ENCODE data around the gene ASZ1.
"Not testable (repeated sequence)": the region's sequence is repeated elsewhere in the genome, so short reads cannot be mapped to it uniquely, and the experiment has no call there.

Gene ASZ1

GRCh38 chr7:117424090-117424829 lies 3.0 kb downstream of the ASZ1 start (continued):
- TF ChIP-seq ZNF335 (tag by site-specific recombination; conservative IDR thresholded peaks at IDR 0.05) (no peak), ZNF704 (tag by site-specific recombination; IDR thresholded peaks at IDR 0.05) (no peak)

GRCh38 chr7:117414591-117414990 lies 12.7 kb downstream of the ASZ1 start:
- H3K4me3 ChIP-seq (ENCODE audit: low read depth, low read length); H3K36me3 ChIP-seq (ENCODE audit: control insufficient read depth in 2 of 2, insufficient read depth in 1 of 2, low read length in 2 of 2); POLR2A ChIA-PET; H3K9me3 ChIP-seq (ENCODE audit: control insufficient read depth, insufficient read depth, low read depth, low read length); H3K4me1 ChIP-seq (ENCODE audit: control insufficient read depth, insufficient read depth, low read length); CTCF ChIA-PET; H3K27ac ChIP-seq (ENCODE audit: extremely low read depth, low read depth, low read length): not testable (repeated sequence)
- 0 out of 2 replicates have a peak, but pooled peaks have one; percentile 52 for TF ChIP-seq ZNF202 (tag by site-specific recombination; IDR thresholded peaks at IDR 0.05; ENCODE audit: borderline replicate concordance)
- TF ChIP-seq, protein P1, sequence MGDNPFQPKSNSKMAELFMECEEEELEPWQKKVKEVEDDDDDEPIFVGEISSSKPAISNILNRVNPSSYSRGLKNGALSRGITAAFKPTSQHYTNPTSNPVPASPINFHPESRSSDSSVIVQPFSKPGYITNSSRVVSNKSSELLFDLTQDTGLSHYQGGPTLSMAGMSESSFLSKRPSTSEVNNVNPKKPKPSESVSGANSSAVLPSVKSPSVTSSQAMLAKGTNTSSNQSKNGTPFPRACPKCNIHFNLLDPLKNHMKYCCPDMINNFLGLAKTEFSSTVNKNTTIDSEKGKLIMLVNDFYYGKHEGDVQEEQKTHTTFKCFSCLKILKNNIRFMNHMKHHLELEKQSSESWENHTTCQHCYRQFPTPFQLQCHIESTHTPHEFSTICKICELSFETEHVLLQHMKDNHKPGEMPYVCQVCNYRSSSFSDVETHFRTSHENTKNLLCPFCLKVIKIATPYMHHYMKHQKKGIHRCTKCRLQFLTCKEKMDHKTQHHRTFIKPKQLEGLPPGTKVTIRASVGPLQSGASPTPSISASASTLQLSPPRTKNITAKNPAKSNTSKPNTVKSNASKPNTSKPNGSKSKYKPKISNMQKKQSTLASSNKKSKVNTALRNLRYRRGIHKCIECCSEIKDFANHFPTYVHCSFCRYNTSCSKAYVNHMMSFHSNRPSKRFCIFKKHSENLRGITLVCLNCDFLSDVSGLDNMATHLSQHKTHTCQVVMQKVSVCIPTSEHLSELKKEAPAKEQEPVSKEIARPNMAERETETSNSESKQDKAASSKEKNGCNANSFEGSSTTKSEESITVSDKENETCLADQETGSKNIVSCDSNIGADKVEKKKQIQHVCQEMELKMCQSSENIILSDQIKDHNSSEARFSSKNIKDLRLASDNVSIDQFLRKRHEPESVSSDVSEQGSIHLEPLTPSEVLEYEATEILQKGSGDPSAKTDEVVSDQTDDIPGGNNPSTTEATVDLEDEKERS (tag by site-specific recombination; IDR thresholded peaks at IDR 0.05) = peak; percentile 88
- peak; percentile 99 for TF ChIP-seq ZNF146 (tag by site-specific recombination; IDR thresholded peaks at IDR 0.05)
- peak; percentile 89 for TF ChIP-seq ZNF580 (tag by site-specific recombination; IDR thresholded peaks at IDR 0.05)

DNA sequence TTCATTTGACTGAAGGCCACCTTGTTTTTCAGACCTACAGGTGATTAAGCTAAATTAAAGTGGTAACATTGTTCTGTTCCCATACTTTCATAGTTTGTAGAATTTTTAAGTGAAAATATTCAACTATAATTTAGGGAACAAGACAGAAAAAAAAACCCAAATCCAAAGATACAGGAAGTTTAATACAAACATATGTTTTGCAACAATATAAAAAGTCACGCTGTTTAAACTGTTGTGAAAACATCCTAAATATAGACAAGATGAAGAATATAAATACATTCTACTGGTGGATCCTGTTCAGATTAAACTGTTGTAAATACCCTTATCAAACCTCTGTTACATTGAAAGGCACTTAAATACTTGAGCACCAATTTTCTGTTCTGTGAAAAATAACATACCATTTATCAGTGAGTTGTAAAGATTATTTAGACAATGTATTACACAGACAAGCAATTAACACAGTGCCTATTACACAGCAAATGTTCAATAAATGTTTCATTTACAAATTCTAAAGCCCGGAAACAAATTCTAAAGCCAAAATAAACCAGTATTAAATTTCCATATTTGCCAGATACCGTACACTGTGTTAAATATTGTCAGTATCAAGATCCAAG lies 14.2 kb downstream of the ASZ1 start:
- no peaks in the 10 kb centered on the region for H3K4me1 ChIP-seq (ENCODE audit: control insufficient read depth, insufficient read depth, low read length)
- H3K27ac ChIP-seq (ENCODE audit: extremely low read depth, low read depth, low read length) = no peak overlapping the region
- ChIA-PET CTCF (interaction anchor here (0.7 kb wide), 1 partner anchor 311 kb away, joined by 4 read pairs; no protein-coding TSS in a partner anchor), POLR2A (no interaction called here)
- no peaks in the 10 kb centered on the region for H3K36me3 ChIP-seq (ENCODE audit: control insufficient read depth in 2 of 2, insufficient read depth in 1 of 2, low read length in 2 of 2)
- H3K4me3 ChIP-seq (ENCODE audit: low read depth, low read length) = no peak overlapping the region
- H3K9me3 ChIP-seq (ENCODE audit: control insufficient read depth, insufficient read depth, low read depth, low read length) = no peaks in the 10 kb centered on the region
- TF ChIP-seq ZNF24 (tag by site-specific recombination; IDR thresholded peaks at IDR 0.05) = no peak
- TF ChIP-seq, protein P2, sequence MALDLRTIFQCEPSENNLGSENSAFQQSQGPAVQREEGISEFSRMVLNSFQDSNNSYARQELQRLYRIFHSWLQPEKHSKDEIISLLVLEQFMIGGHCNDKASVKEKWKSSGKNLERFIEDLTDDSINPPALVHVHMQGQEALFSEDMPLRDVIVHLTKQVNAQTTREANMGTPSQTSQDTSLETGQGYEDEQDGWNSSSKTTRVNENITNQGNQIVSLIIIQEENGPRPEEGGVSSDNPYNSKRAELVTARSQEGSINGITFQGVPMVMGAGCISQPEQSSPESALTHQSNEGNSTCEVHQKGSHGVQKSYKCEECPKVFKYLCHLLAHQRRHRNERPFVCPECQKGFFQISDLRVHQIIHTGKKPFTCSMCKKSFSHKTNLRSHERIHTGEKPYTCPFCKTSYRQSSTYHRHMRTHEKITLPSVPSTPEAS (tag by site-specific recombination; IDR thresholded peaks at IDR 0.05) = no peak
- no peak for TF ChIP-seq ZNF837 (tag by site-specific recombination; IDR thresholded peaks at IDR 0.05)
- TF ChIP-seq PRDM6 (tag by site-specific recombination; IDR thresholded peaks at IDR 0.05) = peak; percentile 84
- no peak for TF ChIP-seq ZNF76 (tag by site-specific recombination; IDR thresholded peaks at IDR 0.05; ENCODE audit: borderline replicate concordance, low read depth)
- no peak for TF ChIP-seq ZBTB8A (tag by site-specific recombination; IDR thresholded peaks at IDR 0.05)
- TF ChIP-seq KLF16 (tag by site-specific recombination; IDR thresholded peaks at IDR 0.05) = 0 out of 2 replicates have a peak, but pooled peaks have one; percentile 34
- TF ChIP-seq ZNF768 (tag by site-specific recombination; IDR thresholded peaks at IDR 0.05) = no peak
- TF ChIP-seq ZXDB (tag by site-specific recombination; IDR thresholded peaks at IDR 0.05) = peak; percentile 77
- no peak for TF ChIP-seq ZNF302 (tag by site-specific recombination; IDR thresholded peaks at IDR 0.05; ENCODE audit: low read depth)
- peak; percentile 63; the same call in 1 of the 2 replicates for TF ChIP-seq OSR2 (tag by site-specific recombination; IDR thresholded peaks at IDR 0.05)
- TF ChIP-seq ZNF677 (tag by site-specific recombination; IDR thresholded peaks at IDR 0.05) = no peak
- TF ChIP-seq ZNF561 (tag by site-specific recombination; IDR thresholded peaks at IDR 0.05; ENCODE audit: borderline replicate concordance) = no peak
- TF ChIP-seq, protein P1 (tag by site-specific recombination; IDR thresholded peaks at IDR 0.05) = no peak
